Stimulated activated CD8-positive, alpha-beta memory T cell treated with anti-CD3 and anti-CD28 coated beads, Interleukin-15, amount 100 ng/mL, for 24 hours (primary cell): ENCODE results near the gene TMEM44.

Experiments
- DNase-seq: peaks from one replicate; pipeline ENCODE4 v3.0.0-alpha.2; 2020; ENCODE audit warnings: low read depth

TMEM44 gene

GRCh38 chr3:194633349-194634004 is at the start of gene TMEM44:
Gene TMEM44, minus strand, starts transcription at chr3:194633419. Its CDS starts 204 bp downstream, at chr3:194633215.
- peak; percentile 31 for DNase-seq

GRCh38 chr3:194682694-194683310 is 49.6 kb upstream of the TMEM44 start:
- DNase-seq, result peak; percentile 13

- no peak for DNase-seq
Observed at GRCh38 chr3:194682189-194682693, 49.0 kb upstream of the TMEM44 start.

- no peak for DNase-seq
Observed at GRCh38 chr3:194680888-194681615, 47.8 kb upstream of the TMEM44 start.

- no peak for DNase-seq
Observed at GRCh38 chr3:194676471-194676870, 43.3 kb upstream of the TMEM44 start.

- DNase-seq, result no peak
Observed at GRCh38 chr3:194675680-194676079, 42.5 kb upstream of the TMEM44 start.

GRCh38 chr3:194675081-194675640 is 41.9 kb upstream of the TMEM44 start:
- DNase-seq, result peak; percentile 21

GRCh38 chr3:194673761-194674160 is 40.5 kb upstream of the TMEM44 start:
- DNase-seq, result no peak

- DNase-seq, result no peak
Observed at GRCh38 chr3:194672876-194673275, 39.7 kb upstream of the TMEM44 start.

GRCh38 chr3:194671900-194672808 is 38.9 kb upstream of the TMEM44 start, which contains the start of gene LSG1:
Gene LSG1, minus strand, starts transcription at chr3:194672191. Its CDS starts 29 bp downstream, at chr3:194672162.
- peak; percentile 66 for DNase-seq

GRCh38 chr3:194671511-194671899 is 38.3 kb upstream of the TMEM44 start:
- DNase-seq, result no peak

- no peak for DNase-seq
Observed at GRCh38 chr3:194667363-194667762, 34.1 kb upstream of the TMEM44 start.

GRCh38 chr3:194664857-194665256 is 31.6 kb upstream of the TMEM44 start:
- DNase-seq, result no peak

GRCh38 chr3:194661946-194662345 is 28.7 kb upstream of the TMEM44 start:
- no peak for DNase-seq

- no peak for DNase-seq
Observed at GRCh38 chr3:194661374-194661773, 28.2 kb upstream of the TMEM44 start.

- DNase-seq, result no peak
Observed at GRCh38 chr3:194659778-194660177, 26.6 kb upstream of the TMEM44 start.

- no peak for DNase-seq
Observed at GRCh38 chr3:194658477-194659242, 25.4 kb upstream of the TMEM44 start.

GRCh38 chr3:194657439-194657838 is 24.2 kb upstream of the TMEM44 start:
- no peak for DNase-seq

- DNase-seq, result no peak
Observed at GRCh38 chr3:194654443-194654842, 21.2 kb upstream of the TMEM44 start.

- no peak for DNase-seq
Observed at GRCh38 chr3:194647747-194648146, 14.5 kb upstream of the TMEM44 start.

- DNase-seq, result no peak
Observed at GRCh38 chr3:194642769-194643168, 9.6 kb upstream of the TMEM44 start.
